NCI-H1436 treated with DMSO at 0.1 percent for 48 hours (cell line): ENCODE data around the gene STMND1.

Source experiments
- DNase-seq: peaks from one replicate; lab custom pipeline; 2025; lab: John Stamatoyannopoulos, UW

STMND1 gene

GRCh38 chr6:17098538-17098937 lies 3.3 kb upstream of the STMND1 start:
- no peak for DNase-seq

- DNase-seq = no peak
These were observed 2.3 kb upstream of the STMND1 start for GRCh38 chr6:17099401-17100059.

- DNase-seq = no peak
These were observed 1.0 kb upstream of the STMND1 start for GRCh38 chr6:17100806-17101205.

- no peak for DNase-seq
These were observed 514 bp downstream of the STMND1 start for GRCh38 chr6:17102258-17102870.

- no peak for DNase-seq
These were observed 1.9 kb downstream of the STMND1 start for GRCh38 chr6:17103715-17104114.

- no peak for DNase-seq
These were observed 6.0 kb downstream of the STMND1 start for GRCh38 chr6:17107863-17108262.

- DNase-seq = no peak
These were observed 13.6 kb downstream of the STMND1 start for GRCh38 chr6:17115251-17116116.

GRCh38 chr6:17116117-17116440 lies 14.2 kb downstream of the STMND1 start:
- DNase-seq = no peak

GRCh38 chr6:17120019-17120418 lies 18.2 kb downstream of the STMND1 start:
- DNase-seq = peak; percentile 37

GRCh38 chr6:17125407-17125806 lies 23.6 kb downstream of the STMND1 start:
- DNase-seq = no peak

GRCh38 chr6:17130786-17131185 lies 28.9 kb downstream of the STMND1 start:
- no peak for DNase-seq

GRCh38 chr6:17132967-17133366 lies 31.1 kb downstream of the STMND1 start:
- DNase-seq = no peak

- DNase-seq = no peak
These were observed 36.2 kb downstream of the STMND1 start for GRCh38 chr6:17138033-17138432.

- no peak for DNase-seq
These were observed 42.2 kb downstream of the STMND1 start for GRCh38 chr6:17144016-17144415.

- DNase-seq = no peak
These were observed 47.7 kb downstream of the STMND1 start for GRCh38 chr6:17149571-17149970.

- DNase-seq = no peak
These were observed 48.2 kb downstream of the STMND1 start for GRCh38 chr6:17150096-17150495.

GRCh38 chr6:17151888-17152287 lies 50.0 kb downstream of the STMND1 start:
- no peak for DNase-seq

- no peak for DNase-seq
These were observed 50.9 kb downstream of the STMND1 start for GRCh38 chr6:17152703-17153102.

GRCh38 chr6:17156112-17156921 lies 54.5 kb downstream of the STMND1 start:
- DNase-seq = peak; percentile 3

GRCh38 chr6:17156966-17157365 lies 55.1 kb downstream of the STMND1 start:
- DNase-seq = no peak

- no peak for DNase-seq
These were observed 55.8 kb downstream of the STMND1 start for GRCh38 chr6:17157617-17158016.

GRCh38 chr6:17159240-17159639 lies 57.4 kb downstream of the STMND1 start:
- DNase-seq = no peak
